Kasumi-1 (cell line): ENCODE measurements around the gene ENDOV.

Source experiments
- DNase-seq, 2 experiments: peaks; one replicate each; lab custom pipeline; 2025; lab: John Stamatoyannopoulos, UW

Gene ENDOV

GRCh38 chr17:80468242-80468641 is 53.3 kb downstream of the ENDOV start:
- DNase-seq: no peak

GRCh38 chr17:80468781-80469493 is 54.0 kb downstream of the ENDOV start:
- DNase-seq: no peak

DNA sequence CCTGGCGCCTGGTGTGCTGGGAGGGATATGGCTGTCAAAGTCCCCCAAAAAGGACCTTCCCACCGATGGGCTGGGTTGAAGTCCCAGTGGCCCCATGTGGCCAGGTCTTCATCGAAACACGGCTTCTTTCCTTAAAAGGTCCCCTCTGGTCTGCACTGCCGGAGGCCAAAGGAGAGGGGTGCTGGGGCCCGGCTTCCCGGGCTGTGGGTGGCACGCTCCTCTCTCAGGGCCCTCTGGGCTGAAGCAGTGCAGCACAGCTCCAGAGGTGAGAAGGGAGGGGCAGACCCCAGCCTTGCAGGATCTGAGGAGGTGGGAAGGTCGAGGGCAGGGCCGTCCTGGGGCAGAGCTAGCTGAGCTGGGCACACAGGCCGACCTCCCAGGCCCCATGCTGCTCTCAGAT is 54.7 kb downstream of the ENDOV start:
- DNase-seq: no peak

GRCh38 chr17:80470603-80471002 is 55.6 kb downstream of the ENDOV start:
- DNase-seq: no peak

DNA sequence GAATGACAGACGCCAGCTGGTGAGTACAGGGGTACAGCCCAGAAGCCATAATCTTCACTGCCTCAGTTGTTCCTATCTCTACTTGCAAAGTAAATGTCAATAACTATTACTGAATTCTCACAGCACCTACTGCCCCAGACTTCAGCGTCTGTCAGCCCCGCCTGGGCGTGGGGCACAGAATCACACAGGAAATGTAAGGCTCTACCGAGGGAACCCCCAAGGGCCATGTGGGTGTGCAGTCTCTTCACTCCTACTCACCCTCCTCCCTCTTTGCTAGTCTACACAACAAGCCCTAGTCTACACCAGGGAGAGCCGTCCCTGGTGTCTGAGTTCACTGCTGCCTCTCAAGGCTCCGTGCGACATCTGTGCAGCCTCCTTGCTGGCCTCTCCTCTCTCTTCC is 57.0 kb downstream of the ENDOV start:
- DNase-seq: no peak

GRCh38 chr17:80472996-80473395 is 58.0 kb downstream of the ENDOV start:
- no peak for DNase-seq

DNA sequence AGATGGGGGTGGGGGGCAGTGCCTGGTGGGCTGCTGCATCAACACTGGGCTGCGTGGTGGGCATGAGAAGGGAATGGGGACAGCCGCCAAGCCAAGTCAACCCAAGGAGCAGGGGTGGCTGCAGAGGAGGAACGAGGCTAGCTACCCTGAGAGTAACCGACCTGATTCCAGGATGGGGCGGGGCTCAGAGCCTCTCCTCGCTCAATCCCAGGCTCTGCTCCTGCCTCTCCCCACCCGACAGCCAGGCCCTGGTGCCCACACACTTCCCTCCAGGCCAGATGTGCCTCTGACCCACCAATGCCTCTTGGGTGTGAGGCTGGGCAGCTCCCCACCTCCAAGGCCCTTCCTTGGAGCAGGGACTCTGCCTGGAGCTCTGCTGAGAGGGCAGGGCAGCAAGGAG is 58.7 kb downstream of the ENDOV start:
- no peak for DNase-seq

GRCh38 chr17:80474231-80474960 is 59.4 kb downstream of the ENDOV start:
- DNase-seq: peak; percentile 83 to 88

DNA sequence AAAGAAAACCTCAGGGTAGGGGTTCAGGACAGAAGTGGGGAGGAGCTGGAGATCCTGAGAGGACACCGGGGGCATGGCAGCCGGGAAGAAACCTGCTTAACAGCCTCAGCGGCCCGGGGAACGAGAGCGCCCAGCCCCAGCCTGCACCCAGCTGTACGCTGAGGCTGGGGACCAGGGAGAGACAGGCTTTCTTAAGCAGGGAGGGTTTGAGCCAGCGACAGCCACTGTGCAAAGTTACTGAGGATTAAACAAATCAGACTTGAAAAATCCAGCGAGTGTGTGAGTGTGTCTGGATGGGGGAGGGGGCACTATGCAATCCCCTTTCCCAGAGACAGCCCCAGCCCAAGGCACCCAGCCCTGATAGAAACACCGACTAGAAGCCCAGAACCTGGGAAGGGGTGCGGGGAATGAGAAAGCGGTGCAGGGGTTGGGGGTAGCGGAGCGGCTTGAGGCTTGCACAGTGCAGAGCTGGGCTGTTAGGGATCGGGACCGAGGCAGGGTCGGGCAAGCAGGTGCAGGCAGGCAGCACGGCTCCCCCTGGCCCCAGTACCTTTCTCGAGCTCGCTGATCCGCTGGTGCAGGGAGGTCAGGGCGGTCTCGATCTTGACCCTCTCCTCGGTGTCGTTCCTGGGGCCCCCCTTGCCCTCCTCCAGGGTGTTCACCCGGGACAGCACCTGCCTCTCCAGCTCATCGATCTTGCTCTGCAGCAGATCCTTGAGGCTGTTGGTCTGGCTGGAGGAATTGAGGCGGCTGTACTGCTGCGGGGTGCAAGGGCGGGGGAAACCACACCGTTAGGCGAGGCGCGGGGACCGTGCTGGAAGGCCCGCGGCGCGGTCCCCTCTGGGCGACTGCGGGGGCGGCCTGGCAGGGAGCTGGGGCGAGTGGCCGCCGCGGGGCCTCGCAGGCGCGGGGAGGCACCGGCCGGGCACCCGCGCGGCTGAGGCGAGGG is 60.3 kb downstream of the ENDOV start:
- peak in 1 of 2 experiments; percentile 22 for DNase-seq

- DNase-seq: no peak
Measured at GRCh38 chr17:80475910-80476876, 61.2 kb downstream of the ENDOV start, which contains the start of gene NPTX1. NPTX1 (minus strand) TSS chr17:80476607; CDS start chr17:80476446, 161 bp downstream.

GRCh38 chr17:80476877-80477646 is 62.1 kb downstream of the ENDOV start:
- DNase-seq: no peak

DNA sequence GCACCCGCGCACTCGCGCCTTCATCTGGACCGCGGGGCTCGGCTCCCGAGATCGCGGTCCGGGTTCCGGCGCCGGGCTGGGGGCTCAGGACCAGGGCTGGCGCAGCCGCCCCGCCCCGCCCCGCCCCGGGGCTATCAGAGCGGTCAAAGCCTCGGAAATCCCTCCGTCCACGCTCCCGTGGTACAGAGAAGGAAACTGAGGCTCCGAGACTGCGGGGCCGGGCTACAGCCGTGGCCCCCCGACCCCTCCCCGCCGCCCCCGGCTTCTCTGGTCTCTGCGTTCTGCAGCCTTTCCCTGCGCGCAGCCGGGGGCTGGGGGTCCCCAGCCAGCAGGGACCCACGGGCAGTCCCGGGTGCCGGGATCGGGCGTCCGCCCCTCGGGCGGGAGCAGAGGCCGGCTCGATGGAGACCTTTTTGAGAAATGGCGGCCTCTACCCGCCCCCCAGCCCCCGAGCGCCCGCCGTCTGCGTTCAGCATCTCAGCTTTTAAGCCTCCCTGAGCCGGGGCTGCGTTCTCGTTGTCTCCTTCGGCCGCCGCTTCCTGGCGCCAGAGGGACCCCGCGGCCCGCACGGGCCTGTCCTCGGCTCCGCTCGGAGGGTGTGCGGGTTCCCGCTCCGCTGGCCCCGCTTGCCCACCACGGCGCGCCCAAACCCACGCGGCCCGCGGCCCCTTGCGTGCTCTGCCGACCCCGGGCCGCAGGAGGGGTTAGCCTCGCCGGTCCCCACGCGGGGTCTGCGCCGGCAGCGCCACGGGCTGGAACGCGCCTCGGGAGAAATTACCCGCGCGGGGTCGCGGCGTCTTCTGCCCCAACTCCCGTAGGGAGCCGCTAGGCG is 62.9 kb downstream of the ENDOV start:
- DNase-seq: peak; percentile 11 to 31

GRCh38 chr17:80478487-80479245 is 63.7 kb downstream of the ENDOV start:
- DNase-seq: no peak

DNA sequence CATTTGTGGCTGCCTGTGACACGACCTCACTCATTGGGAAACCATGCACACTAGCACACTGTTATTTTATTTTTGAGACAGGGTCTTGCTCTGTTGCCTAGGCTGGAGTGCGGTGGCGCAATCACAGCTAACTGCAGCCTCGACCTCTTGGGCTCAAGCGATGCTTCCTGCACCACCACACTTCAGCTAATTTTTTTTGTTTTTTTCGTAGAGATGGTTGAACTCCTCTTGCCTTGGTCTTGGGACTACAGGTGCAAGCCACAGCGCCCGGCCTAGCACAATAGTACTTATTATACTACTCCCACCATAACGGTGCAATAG is 64.2 kb downstream of the ENDOV start:
- DNase-seq: no peak

DNA sequence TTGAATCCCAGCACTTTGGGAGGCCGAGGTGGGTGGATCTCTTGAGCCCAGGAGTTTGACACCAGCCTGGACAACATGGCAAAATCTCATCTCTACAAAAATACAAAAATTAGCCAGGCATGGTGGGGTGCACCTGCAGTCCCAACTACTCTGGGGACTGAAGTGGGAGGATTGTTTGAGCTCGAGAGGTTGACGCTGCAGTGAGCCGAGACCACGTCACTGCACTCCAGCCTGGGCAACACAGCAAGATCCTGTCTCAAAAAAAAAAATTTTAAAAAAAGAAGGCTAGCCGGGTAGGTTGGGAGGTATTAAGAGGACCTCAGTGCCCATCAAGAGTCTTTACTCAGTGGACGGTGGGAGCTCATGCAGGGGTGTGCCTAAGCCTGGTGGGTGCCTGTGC is 65.3 kb downstream of the ENDOV start:
- DNase-seq: no peak

DNA sequence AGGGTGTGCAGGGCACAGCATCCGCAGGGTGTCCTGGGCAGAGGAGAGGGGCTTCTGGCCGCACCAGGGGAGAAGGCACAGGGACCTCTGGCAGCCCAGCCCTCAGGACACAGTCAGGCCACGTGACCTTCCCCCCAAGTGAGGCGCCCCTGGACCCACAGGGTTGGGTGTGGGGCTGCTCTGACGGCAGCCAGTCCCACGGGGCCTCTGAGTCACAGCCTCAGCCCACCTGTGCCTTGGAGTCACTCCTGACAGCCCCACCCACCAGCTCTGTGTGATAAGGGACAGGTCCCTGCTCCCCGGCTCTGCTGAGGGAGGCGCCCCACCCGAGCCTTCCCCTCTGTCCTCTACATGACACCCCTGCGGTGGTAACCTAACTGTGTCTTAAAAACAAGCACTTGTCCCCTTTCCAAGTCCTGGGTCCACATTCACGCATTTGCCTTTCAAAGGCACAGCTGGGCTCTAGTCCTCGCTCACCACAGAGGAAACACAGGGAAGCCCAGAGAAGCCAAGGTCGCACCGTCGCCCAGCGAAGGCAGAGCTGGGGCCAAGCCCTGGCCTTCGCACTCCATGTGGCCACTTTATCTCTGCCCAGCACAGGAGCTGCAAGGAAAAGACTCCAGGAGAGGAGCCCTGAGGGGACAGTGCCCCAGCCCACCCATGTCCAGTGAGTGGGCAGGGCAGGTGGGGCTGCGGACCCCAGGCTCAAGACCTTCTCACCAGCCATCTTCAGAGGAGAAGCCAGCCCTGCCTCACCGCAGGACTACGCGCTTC is 66.5 kb downstream of the ENDOV start:
- DNase-seq: no peak

GRCh38 chr17:80482058-80482318 is 67.0 kb downstream of the ENDOV start:
- no peak for DNase-seq

- DNase-seq: no peak
Measured at GRCh38 chr17:80482555-80483308, 67.8 kb downstream of the ENDOV start.
